ENCODE measurements around the gene WWOX.
"Not testable (repeated sequence)": the region's sequence is repeated elsewhere in the genome, so short reads cannot be mapped to it uniquely, and the experiment has no call there.

WWOX gene

GRCh38 chr16:79191933-79192332 lies 1092.5 kb downstream of the WWOX start:
- in situ Hi-C loops (cut with HindIII; ENCODE audit: low sequenced_read_pairs): no loop called here

GRCh38 chr16:79192904-79193303 lies 1093.5 kb downstream of the WWOX start:
- in situ Hi-C loops (cut with HindIII; ENCODE audit: low sequenced_read_pairs): no loop called here

- in situ Hi-C loops (cut with HindIII; ENCODE audit: low sequenced_read_pairs): no loop called here
Measured at GRCh38 chr16:79194291-79194690, 1094.8 kb downstream of the WWOX start.

GRCh38 chr16:79195938-79196337 lies 1096.5 kb downstream of the WWOX start:
- in situ Hi-C loops (cut with HindIII; ENCODE audit: low sequenced_read_pairs): no loop called here

- in situ Hi-C loops (cut with HindIII; ENCODE audit: low sequenced_read_pairs): no loop called here
Measured at GRCh38 chr16:79201436-79201835, 1102.0 kb downstream of the WWOX start.

- in situ Hi-C loops (cut with HindIII; ENCODE audit: low sequenced_read_pairs): no loop called here
Measured at GRCh38 chr16:79202977-79203376, 1103.5 kb downstream of the WWOX start.

GRCh38 chr16:79204486-79204885 lies 1105.0 kb downstream of the WWOX start:
- in situ Hi-C loops (cut with HindIII; ENCODE audit: low sequenced_read_pairs): no loop called here

GRCh38 chr16:79206889-79207288 lies 1107.4 kb downstream of the WWOX start:
- in situ Hi-C loops (cut with HindIII; ENCODE audit: low sequenced_read_pairs): no loop called here

GRCh38 chr16:79209308-79209707 lies 1109.9 kb downstream of the WWOX start:
- in situ Hi-C loops (cut with HindIII; ENCODE audit: low sequenced_read_pairs): no loop called here

- in situ Hi-C loops (cut with HindIII; ENCODE audit: low sequenced_read_pairs): no loop called here
Measured at GRCh38 chr16:79210607-79211006, 1111.2 kb downstream of the WWOX start.

- in situ Hi-C loops (cut with HindIII; ENCODE audit: low sequenced_read_pairs): no loop called here
Measured at GRCh38 chr16:79211586-79211985, 1112.1 kb downstream of the WWOX start.

- in situ Hi-C loops (cut with HindIII; ENCODE audit: low sequenced_read_pairs): no loop called here
Measured at GRCh38 chr16:79212114-79212791, 1112.8 kb downstream of the WWOX start.

- in situ Hi-C loops (cut with HindIII; ENCODE audit: low sequenced_read_pairs): no loop called here
Measured at GRCh38 chr16:79213214-79213613, 1113.8 kb downstream of the WWOX start.

GRCh38 chr16:79215289-79215688 lies 1115.8 kb downstream of the WWOX start:
- in situ Hi-C loops (cut with HindIII; ENCODE audit: low sequenced_read_pairs): no loop called here

- in situ Hi-C loops (cut with HindIII; ENCODE audit: low sequenced_read_pairs): no loop called here
Measured at GRCh38 chr16:79217375-79218011, 1118.0 kb downstream of the WWOX start.

GRCh38 chr16:79218351-79218750 lies 1118.9 kb downstream of the WWOX start:
- in situ Hi-C loops (cut with HindIII; ENCODE audit: low sequenced_read_pairs): no loop called here

- in situ Hi-C loops (cut with HindIII; ENCODE audit: low sequenced_read_pairs): not testable (repeated sequence)
Measured at GRCh38 chr16:79225994-79226393, 1126.5 kb downstream of the WWOX start.

GRCh38 chr16:79229361-79229760 lies 1129.9 kb downstream of the WWOX start:
- in situ Hi-C loops (cut with HindIII; ENCODE audit: low sequenced_read_pairs): no loop called here

GRCh38 chr16:79245700-79246099 lies 1146.2 kb downstream of the WWOX start:
- in situ Hi-C loops (cut with HindIII; ENCODE audit: low sequenced_read_pairs): not testable (repeated sequence)

- in situ Hi-C loops (cut with HindIII; ENCODE audit: low sequenced_read_pairs): no loop called here
Measured at GRCh38 chr16:79247386-79247785, 1147.9 kb downstream of the WWOX start.

- in situ Hi-C loops (cut with HindIII; ENCODE audit: low sequenced_read_pairs): no loop called here
Measured at GRCh38 chr16:79248351-79248750, 1148.9 kb downstream of the WWOX start.

GRCh38 chr16:79250502-79251098 lies 1151.1 kb downstream of the WWOX start:
- in situ Hi-C loops (cut with HindIII; ENCODE audit: low sequenced_read_pairs): no loop called here
